GM18867 (cell line): Measurements from ENCODE around the gene LOXL4.

ENCODE experiments used
- ATAC-seq: cut with Tn5 transposase; IDR thresholded peaks from one replicate; pipeline ENCODE4 v1.9.1; 2021; ENCODE audit warnings: mild to moderate bottlenecking, moderate library complexity; ENCODE audit not compliant: unreplicated experiment

Gene LOXL4

DNA sequence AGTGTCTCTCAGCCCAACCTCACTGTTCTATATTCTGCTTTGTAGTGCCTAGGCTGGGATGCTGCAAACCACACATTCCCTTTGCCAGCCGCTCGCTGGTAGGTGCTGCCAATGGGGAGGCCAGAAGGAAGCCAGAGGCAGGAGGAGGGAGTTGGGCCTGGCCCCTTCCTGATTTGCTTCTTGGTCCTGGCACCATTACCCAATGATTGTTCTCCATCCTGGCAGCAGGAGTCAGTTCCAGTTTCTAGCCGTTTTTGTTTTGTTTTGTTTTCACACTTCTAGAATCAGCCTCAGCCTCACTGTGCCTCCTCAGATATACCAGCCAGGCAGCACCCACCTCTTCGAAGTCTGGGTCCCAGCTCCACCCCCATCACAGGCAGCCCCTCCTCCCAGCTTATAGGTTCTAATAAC lies 27.4 kb upstream of the LOXL4 start:
- ATAC-seq, result peak; percentile 85

DNA sequence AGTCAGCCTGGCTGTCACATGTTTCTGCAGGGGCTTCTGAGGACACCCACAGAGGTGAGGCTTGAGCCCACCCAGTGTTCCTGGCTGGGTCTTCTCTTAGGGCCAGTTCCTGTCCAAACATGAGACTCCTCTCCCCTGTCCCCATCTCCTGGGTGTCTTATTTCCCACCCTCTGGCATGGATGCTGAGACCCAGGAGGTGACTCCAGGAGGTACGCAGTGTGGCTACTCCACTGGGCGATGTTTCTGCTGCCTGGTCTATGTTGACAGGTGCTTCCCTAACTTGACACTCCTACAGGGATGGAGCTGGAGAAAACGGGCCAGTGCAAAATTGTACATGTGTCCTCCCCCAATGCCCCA lies 26.3 kb upstream of the LOXL4 start:
- ATAC-seq, result no peak

DNA sequence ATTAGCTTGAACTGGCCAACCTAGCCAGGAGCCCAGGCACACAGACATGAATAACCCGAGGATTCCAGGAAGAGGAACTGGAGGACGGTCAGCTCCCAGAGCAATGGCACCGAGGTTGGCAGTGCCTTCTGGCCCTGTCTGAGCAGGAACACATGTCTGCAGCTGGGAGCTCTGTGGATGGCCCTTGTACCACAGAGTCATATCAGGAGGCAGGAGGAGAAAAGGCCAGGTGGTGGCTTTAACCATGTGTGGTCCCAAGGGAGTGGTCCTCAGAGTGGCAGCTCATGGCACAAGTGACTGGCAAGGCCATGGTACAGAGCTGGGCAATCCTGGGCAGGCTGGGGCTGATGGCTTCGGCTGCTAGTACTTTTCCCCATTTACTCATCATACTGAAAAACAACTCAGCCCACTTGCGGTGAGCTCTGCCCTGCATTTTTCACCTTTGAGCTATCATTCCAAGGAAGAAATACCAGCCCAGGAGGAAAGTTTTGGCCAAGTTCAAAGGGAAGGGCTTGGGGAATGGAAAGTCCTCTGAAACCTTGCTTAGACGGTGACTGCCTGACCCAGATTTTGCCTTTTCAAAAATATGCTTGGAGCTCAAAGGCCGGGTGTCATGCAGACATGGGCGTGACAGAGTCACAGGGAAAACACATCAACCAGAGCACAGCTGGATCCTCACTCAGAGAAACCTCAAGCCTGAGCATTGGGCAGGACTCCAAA lies 25.7 kb upstream of the LOXL4 start:
- no peak for ATAC-seq

DNA sequence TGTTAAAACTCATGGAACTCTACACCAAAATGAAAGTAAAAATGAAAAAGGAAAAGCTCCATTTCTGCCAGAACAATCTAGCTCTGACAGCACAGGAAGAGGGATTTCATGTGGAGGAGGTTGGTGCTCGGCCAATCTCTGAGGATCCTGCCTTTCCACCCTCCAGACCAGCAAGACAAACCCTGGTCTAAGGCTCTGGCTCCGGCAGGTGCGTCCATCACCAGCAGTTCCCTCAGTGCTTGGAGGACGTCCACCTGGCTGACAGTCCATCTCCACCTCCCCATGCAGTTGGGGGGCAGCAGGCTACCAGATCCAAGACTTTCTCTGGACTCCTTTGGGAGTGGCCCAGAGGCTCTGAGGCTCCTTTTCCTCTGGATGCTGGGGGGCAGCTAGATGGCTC lies 25.0 kb upstream of the LOXL4 start:
- ATAC-seq, result no peak

DNA sequence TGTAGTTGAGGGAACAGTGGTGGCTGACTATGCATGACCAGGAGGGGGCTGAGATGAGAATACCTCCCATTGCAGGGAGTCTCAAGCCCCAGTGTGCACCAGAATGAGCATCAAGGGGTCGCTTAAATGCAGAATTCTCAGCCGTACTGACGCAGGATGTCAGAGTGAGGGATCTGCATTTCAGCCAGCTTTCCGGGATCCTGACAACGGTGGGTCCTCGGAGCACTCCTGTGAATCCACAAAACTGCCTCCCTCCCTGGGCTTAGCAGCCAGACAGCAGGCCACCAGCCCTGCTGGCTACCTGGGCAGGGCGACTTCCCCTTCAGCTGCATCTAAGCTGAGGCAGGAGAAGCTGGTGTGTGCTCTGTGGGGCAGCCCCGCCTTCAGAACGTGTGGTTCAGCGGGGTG lies 21.8 kb upstream of the LOXL4 start:
- ATAC-seq, result no peak

DNA sequence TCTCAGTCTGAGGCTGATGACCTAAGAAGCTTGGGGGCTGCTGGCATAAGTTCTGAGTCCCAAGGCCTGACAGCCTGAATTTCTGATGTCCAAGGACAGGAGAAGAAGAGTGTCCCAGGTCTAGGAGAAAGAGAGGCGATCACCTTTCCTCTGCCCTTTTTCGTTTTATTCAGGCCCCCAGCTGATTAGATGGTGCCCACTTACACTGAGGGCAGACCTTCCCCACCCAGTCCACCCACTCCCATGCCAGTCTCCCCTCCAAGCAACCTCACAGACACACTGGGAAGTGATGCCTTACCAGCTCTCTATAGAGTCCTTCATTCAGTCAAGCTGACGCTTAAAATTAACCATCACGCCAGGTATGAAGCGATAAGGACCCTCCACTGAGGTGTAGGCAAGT lies 19.3 kb upstream of the LOXL4 start:
- ATAC-seq, result no peak

DNA sequence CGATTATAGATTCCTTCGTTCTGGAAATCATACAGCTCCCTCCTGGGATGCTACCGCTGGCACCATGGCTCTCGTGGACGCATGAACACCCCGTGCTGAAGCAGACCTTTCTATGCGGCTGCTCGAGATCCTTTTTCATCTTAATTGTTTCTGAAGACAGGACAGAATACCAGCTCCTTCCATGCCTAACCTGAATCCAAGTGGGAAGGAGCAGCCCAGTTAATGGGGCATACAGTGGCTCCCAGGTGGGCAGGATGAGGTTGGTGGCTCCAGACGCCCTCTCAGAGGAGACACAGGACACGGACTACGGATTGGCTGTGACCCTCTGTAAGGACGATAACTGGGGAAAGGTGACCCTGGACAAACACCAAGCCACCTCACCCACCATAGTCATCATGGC lies 18.4 kb upstream of the LOXL4 start:
- no peak for ATAC-seq

DNA sequence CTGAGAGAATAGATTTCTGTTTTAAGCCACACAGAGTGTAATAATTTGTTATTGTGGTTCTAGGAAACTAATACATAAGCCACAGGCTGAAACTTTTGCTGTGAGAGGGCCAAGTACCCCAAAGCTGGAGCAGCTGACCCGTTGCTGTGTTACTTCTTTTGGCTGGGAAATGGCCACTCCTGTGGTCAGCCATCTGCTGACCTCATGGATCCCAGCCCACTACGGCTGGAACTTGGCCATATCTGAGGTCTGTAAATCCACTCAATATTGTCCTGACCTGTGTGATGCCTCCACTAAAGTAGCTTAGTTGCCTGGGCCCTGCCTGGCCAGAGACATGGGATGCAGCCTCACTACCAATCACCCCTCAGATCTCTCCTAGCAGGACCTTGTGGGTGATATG lies 17.4 kb upstream of the LOXL4 start:
- no peak for ATAC-seq

DNA sequence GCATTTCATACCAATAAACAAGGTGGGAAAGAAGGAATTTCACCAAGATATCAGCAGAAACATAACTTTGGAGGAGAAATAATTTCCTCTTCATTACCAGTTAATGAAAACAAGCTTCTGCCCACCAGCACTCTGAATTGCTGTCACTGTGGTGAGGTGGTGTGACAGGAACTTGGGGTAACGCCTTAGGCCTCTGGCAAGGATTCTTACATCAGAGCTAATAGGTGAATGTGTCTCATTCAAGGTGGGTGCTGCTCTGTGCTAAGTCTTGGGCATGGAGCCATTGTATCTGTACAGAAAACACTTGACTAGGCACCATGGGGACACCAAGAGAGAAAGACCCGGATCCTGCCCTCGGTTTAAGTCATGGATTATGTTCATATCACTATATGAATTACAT lies 8.3 kb upstream of the LOXL4 start:
- no peak for ATAC-seq

DNA sequence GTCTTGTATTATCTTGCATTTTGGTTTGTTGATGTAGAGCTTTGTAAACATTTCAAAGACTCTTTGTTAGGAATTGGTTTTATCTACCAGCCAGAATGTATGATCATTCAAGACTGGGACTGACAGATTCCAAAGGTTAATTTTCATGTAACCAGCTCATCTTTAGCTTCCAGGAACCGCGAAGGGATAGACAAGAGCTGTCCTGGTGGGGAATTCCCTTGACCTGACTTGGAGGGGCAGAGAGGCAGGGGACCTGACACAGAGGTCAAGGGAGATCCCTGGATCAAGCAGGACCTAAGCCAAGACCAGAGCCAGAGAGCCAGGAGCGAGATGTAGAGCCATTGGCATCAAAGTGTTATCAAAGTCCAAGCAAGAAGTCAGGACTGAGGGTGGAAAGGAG lies 6.6 kb upstream of the LOXL4 start:
- ATAC-seq, result no peak

DNA sequence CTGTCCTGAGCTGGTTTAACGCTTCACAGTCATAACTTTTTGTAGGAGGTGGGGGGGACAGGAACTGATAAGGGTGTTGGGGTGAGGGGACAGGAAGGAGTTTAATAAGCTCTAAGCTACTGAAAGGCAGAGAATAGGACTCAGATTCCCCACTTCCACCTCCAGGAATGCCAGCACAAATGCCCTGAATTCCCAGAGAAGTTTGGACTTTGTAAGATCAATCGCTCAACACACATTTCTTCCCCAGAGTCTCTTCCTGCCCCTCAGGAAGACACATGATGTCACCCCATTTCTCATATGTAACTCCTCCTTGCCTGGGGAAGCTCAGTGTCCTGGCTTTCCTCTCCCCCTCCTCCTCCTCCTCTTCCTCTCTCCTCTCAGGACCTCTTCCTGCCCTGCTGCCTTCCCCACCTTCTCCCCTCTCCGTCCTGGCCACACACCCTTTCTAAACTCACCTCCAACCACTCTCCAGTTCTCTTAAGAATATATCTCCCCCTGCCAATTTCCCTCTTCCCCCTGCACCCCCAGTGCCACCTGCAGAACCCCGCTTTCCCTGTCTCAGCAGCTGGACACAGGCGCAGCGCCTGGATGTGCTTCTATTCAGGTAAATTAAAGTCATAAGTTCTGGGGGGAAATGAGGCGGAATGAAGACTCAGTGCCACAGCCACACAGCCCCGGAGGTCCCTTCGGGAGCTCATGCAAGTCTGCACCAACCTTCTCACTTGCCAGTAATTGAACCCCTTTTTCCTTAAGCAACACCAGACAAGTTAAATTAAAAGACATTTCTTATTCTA lies 5.3 kb upstream of the LOXL4 start:
- ATAC-seq, result no peak

DNA sequence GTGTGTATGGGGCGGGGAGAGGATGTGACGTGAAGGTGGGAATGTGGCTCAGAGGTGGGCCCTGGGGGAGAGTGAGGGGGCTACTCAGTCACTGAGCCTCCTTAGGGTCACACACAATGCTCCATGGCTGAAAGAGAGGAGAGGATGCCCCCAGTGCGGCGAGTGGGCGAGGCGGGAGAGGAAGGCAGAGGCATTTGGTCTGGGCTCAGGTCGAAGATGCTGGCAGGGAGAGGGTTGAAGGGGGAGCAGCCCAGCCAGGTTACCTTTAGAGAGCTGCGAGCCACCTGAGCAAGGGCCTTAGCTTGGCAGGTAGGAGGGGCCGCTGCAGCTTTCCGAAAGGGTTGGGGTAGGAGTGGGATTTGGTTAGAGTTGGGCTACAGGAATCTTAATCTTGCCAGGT lies 4.7 kb upstream of the LOXL4 start:
- no peak for ATAC-seq

DNA sequence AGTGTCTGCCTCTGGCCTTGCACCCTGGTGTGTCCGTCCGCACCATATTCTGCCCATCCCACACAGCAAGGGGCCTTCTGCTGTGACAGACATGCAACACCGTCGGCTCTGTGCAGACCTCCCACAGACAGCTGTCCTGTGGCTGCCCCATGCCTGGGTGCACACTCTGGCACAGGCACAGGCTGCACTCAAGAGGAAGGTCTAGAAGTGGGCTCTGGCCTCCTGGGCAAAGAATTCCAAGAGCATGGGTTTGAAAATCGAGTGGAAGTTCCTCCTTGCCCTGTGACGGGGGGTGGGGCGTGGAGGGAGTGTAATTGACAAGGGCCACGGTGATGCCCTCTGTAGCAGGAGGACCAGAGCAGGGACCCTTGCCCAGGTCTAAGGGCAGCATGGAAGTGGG lies 4.3 kb upstream of the LOXL4 start:
- ATAC-seq, result no peak

DNA sequence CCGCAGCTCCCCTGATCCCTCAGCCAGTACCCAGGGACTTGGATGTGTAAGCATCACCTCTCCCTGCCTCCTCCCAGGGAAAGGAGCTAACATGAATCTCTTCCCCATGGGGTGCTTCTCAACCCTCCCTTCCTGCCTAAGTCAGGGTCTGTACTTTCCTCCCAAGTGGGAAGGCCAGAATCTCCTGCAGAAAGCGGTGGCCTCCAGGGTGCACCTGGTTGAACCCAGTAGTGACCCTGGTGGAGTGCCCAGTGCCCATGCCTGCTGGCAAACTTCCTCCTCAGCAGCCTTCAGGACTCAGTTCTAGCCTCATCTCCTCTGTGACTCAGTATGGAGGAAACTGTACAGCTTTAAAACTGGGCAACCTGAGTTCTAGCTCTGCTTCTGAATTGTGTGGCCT lies 2.8 kb upstream of the LOXL4 start:
- no peak for ATAC-seq

DNA sequence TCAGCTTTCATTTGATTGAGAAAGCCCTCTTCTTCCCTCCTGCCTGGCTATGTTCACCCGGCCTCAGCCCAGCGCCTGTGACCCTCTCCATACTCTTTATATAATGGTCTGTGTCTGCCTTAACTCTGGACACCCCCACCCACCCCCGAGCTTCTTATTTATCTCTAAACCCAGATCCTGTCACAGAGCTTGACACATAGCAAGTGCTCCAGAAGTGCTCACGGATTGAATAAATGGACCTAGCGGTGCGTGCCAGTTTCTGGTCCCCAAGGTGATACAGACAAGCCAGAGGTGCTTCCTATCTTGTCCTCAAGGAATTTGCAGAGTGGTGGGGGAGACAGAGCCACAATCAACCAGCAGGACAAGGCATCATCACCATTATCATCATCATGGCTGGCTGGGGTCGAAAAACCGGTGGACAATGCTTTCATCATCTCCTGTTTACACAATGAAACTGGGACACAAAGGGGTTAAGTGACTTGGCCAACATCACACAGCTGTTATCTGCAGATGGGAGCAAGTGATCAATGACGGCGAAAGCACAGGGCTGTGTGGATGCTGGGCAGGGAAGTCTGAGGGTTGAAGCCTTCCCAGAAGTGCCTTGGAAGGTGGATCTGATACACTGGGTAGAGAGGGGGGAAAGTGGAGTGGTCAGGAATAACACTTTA lies 2.2 kb upstream of the LOXL4 start:
- no peak for ATAC-seq

DNA sequence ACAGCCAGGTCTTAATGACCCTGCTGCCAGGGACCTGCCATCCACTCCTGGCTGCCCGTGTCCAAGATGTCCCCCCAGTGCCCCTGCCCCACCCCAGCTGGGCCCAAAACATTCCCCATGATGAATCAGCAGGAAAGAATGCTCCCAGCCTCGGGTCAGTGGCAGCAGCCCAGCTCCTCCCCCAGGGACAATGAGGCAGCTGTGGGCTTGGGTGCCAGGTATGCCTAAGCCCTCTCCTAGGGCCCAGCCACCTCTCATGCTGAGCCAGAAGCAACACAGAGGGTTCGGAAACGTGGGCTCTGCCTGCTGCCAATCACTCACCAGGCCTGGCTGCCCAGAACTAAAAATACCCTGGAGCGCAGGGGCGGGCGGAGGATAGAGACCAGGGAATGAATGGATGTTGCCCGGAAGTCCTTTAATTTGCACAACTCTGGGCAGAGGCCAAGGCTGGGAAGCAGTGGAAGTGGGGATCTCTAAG lies 1.5 kb upstream of the LOXL4 start:
- ATAC-seq, result no peak

DNA sequence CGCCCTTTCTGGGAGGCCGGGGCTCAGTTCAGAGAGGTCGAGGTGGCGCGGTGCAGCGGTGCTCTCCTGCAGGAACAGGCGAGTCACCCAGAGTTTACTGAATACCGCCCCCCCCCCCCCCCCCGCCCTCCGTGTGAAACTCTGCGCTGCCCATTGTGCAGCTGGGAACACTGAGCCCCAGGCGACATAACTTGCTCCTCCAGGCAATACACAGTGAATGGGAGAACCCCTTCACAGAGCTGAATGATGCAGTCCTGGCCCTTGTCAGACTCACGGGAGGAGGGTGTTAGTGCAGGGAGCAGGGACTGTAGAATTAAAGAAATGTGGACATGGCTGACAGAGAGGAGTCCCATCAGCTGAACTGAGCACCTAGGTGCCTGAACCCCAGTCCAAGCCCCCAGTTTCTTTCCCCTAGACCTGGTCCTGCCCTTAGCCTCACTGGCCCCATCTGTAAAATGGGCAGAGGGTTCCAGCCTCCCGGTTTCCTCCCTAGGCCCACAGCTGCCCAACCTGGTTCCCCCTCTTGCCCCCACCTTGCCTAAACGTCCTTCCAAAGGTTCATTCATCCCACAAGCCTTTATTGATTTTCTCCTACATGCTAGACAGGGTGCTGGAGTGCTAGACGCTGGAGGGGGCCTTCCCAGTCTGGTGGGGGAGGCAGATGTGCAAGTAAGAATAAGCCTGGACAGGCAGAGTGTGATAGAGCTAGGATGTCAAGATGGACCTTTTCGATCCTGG lies 869 bp upstream of the LOXL4 start:
- ATAC-seq, result no peak

DNA sequence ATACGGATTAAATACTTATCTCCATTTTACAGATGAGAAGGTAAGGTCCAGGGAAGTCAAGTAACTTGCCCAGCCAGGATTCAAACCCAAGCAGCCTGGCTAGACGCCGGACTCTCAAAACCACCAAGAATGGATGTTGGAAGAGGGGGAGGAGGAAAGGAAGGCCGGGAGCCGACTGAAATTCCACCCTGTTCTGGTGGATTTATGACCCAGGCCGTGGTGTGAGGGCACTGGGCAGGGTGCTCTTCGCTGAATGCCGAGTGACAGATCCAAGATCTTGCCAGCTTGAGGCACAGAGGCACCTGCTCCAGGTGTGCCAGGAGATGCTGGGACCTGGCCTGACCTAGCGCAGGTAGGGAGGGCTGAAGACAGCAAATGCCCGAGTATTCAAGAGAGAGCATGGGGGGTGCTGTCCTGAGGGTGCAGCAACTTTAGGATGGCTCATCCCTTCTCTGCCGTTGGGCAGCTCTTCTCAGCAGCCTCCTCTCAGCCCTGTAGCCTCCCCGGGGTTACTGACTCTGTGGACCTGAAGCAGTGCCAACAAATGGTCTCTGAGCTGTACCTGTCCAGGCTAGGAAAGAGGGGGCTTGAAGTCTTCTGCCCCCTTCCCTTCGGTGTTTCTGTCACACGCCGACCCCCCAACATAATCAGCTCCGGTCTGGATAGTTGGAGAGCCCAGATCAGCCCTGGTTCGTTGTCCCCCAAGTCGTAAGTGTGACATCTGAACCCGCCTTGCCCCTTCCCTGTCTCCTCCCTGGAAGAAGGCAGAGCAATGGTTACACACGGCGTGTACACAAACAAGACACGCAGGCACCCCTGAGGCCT lies 713 bp downstream of the LOXL4 start:
- no peak for ATAC-seq

DNA sequence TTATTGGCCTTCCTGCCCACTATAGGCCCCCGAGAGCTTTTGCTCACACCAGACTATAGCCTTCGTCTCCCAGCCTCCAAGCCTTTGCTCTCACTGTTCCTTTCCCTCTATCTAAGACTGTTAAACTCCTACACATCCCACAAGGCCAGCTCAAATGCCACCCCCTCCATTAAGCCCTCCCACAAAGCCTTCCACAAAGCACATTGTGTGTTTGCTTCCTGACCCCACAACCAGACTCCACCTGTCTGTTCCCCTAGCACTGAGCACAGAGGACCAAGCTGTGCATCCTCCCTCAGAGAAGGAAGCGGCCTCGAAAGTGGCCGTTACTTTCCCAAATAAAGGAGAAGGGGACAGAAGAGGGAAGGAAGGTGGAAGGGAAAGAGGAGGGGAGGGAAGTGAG lies 1.3 kb downstream of the LOXL4 start:
- no peak for ATAC-seq
